Measurements from ENCODE around the gene GRIN1.
"Not testable (repeated sequence)": the region's sequence is repeated elsewhere in the genome, so short reads cannot be mapped to it uniquely, and the experiment has no call there.

The GRIN1 gene

DNA sequence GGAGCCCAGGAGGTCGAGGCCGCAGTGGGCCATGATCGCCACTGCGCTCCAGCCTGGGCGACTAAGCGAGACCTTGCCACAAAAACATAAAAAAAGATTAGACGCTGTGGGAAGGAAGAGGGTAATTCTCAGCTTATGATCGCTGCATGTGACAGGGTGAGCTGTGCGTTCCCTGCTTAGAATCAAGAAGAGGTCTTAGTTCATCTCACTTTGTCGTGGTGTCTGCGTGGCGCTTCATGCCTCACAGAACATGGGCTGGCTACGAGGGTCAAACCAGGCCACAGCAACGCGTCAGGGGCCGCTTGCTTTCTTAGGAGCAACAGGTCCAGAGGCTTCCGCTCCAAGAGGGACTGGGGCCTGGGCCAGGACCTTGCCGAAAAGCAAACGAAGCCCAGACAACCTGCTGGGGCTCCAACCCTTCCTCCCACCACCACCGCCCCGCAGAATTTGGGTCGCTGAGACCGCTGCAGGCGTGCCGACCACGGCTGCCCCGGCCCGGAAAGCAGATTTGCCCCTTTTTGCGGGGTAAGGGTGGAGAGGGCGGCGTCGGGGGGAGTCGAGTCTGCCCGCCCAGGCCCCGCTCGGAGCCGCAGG lies 10.0 kb upstream of the GRIN1 start:
- no peak for DNase-seq

DNA sequence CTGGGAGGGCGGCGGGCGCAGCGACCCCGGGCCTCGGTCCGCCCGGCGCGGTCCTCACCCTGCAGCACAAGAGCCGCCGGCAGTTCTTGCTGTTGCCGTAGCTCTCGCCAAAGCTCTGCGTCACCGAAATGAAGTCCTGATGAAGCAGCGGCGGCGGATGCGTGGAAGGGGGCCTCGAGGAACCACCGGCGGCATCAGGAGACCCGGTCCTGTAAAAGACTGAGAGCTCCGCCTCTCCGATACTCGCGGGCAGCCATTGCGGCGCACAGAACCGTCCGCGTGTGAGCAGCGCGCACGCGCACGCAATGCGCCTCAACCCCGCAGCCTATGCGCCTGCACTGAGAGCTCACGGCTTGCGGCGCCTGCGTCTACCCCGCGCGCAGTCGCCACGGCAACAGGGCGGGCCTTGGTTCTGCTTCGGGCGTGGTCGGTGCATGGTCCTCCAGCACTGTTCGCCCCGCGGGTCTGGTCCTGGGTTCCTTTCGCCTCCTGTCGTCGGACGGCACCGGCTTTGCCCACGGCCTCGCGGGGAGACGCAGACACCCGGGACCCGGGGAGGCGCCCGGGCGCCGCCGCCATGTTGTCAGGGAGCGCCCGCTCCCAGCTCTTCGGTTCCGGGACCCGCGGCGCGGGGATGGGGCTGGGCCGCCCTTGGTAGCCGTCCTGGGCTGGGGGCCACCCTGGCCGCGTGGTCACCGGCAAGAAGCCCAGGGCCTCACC lies 9.3 kb upstream of the GRIN1 start:
- peak; percentile 94 for DNase-seq

DNA sequence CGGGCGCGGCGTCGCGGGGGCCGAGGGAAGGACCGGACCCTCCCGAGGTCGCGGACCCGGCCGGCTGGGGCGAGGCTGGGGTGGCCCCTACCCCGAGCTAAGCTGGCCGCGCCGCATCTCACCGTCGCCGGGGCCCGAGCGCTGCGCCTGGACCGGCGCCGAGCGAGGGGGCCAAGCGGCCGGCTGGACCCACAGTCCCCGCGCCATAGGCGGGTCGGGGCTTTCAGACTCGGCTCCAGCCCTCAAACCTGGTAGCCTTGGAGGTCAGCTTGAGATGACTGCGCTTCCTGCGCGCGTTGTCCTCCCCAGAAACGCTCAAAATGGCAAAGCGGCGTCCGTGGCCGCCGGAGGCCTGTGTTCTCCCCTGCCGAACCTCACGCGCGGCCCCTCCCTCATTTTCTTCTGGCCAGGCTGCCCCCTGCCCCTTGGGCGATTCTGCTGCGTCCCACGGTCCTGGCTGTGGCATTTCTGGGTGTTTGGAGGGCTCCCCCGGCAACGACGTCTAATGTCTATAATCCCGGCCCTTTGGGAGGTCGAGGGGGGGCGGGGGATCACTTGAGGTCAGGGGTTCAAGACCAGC lies 8.7 kb upstream of the GRIN1 start:
- no peak for DNase-seq

DNA sequence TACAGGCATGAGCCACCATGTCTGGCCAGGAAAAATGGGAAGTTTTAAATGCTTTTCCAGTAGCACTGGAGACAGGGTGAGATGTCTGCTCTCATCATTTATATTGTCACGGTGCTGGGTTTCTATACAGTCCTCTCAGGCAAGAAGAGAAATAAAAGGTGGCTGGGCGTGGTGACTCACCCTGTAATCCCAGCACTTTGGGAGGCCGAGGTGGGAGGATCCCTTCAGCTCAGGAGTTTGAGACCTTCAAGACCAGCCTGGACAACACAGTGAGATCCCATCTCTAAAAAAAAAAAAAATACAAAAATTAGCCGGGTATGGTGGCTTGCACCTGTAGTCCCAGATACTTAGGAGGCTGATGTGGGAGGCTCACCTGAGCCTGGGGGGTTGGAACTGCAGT lies 4.8 kb upstream of the GRIN1 start:
- DNase-seq, result no peak

DNA sequence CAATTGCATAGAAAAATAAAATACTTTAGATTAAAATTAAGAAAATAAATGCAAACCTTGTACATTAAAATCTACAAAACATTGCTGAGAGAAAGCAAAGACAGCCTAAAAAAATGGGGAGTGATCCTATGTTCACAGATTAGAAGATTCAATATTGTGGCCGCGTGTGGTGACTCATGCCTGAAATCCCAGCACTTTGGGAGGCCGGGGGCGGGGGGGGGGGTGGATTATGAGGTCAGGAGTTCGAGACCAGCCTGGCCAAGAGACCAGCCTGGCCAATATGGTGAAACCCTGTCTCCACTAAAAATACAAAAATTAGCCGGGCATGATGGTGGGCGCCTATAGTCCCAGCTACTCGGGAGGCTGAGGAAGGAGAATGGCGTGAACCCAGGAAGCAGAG lies 3.8 kb upstream of the GRIN1 start:
- not testable (repeated sequence) for DNase-seq

DNA sequence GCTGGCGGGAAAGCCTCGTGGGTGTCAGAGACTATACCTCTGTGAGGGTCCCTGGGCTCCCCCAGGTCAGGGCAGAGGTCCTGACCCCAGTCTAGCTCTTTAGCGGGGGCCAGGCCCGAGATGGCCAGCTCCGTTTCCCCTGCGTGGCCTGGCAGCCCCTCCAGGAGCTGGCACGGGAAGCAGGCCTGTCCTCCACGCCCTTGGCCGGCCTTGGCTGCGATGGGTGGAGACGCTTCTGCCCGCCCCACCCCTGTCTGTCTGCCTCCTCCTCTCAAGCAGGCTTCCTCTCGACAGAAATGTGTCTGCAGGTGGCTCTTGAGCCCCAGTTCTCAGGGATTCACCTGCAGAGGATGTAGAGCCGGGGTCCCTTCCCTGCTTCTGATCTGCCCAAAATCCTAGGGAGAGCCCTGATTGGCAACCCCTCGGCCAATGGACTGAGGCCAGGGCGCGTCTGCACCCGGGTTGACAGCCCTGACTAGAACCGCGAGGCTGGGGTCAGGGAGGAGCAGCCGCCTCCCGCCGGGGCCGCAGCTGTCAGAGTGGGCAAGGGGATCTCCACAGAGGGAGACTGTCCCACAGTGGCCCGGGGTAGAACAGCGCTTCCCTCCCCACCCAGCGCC lies 2.6 kb upstream of the GRIN1 start:
- DNase-seq, result no peak

DNA sequence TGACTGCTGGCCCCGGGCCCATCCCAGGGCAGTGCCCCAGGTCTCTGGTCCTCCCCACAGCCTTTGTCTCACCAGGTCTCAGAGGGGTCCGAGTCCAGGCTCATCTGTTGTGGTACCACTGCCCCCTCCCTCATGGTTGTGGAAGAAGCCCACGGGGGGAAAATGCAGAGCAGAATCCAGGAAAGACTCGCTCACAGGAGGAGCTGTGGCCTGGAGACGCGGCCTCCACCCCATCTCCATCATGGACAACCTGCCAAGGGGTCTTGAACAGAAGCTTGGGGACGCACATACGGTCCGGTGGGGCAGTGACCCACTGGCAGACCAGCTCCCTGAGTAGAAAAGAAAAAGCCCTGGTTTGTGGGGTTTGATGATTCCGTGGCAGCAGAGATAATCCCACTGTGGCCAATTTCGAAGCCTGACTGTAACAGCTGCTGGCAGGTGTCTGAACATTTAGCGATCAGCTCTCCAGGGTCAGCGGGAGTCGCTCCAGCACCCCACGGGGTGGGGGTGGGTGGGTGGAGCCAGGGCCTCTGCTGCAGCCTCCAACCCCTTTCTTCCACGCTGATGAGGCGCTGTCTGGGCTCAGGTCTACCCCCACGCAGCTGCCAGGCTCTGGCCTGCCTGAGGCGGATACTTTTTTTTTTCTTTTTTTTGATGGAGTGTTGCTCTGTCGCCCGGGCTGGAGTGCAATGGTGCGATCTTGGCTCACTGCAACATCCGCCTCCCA lies 1.9 kb upstream of the GRIN1 start:
- DNase-seq, result no peak

DNA sequence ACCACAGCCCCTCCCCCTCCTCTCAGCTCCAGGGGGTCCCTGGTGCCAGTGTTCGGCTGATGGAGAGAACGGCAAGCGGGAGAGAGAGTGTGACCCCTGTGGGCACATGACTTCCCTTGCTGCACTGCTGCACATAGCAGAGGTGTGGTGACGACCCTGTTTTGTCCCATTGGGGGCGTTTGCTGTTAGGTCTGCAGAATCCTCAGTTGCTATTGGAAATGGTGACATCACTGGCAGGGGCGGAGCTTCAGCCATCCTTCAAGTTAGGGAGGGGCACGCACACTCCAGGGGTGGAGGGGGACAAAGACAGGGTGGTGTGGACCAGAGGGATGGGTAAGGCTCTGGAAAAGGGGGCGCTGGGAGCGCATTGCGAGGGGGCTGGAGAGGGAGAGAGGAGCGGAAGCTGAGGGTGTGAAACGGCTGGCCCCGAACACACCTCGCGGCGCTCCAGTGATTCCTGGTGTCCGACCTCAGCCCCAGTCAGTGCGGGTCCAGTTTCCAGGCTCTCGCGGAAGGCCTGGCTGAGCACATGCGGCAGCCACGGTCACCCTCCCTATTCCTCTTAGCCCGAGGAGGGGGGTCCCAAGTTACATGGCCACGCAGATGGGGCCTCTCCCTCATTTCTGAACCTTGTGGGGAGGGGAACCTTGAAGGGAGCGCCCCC lies 764 bp upstream of the GRIN1 start:
- no peak for DNase-seq

DNA sequence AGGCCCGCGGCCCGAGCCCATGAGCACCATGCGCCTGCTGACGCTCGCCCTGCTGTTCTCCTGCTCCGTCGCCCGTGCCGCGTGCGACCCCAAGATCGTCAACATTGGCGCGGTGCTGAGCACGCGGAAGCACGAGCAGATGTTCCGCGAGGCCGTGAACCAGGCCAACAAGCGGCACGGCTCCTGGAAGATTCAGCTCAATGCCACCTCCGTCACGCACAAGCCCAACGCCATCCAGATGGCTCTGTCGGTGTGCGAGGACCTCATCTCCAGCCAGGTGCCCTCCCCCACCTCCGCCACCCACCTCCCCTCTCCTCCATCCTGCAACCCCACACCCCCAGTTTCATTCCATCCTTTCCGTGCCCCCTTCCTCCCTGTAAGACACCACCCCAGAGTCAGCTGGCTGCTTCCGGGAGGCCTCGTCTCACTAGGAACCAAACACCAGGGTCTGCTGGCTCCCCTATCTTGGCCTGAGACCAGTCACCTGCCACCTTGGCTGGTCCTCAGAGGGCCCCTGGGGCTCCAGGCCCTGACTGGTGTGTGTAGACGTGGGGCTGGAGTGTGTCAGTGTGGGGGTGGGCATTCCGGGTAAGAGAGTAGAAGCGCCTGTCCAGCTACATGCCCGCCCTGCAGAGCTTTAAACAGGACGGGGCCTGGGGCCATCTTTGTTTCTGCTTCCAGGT lies 655 bp downstream of the GRIN1 start:
- DNase-seq, result no peak

DNA sequence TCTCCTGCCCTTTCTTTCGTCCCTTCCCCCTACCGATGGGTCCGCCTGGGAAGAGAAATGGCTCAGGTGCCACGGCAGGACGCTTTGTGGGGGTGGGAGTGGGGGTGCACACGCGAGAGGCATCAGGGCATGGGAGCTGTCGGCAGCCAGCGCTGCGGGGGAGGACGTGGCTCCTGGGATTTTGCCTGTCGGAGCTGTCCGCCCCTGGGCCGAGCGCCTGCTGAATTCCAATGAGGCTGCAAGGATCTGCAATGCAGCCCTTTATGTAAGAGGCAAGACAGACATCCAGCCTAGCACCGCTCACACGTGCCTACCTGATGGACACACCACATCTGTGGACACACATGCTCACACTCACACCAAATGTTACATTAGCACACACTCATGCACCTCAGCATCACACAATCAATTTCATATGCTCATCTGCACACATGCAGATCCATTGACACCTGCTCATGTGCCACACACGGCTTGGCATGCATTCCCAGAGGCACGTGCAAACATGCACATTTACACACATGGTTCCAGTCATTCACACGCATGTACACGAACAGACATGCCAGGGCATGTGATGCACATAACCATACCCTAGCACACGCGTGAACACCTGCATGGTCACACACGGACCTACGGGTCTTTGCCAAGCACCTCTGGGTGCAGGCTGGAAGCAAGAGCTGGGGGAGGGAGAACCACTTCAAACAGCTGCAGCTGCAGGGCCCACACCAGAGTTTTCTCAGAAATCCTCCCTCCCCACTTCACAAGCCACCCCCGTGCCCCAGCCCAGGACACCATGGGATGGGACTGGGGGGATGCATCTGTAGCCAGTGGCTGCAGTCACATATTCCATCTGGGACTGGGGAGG lies 1.4 kb downstream of the GRIN1 start:
- DNase-seq, result no peak

DNA sequence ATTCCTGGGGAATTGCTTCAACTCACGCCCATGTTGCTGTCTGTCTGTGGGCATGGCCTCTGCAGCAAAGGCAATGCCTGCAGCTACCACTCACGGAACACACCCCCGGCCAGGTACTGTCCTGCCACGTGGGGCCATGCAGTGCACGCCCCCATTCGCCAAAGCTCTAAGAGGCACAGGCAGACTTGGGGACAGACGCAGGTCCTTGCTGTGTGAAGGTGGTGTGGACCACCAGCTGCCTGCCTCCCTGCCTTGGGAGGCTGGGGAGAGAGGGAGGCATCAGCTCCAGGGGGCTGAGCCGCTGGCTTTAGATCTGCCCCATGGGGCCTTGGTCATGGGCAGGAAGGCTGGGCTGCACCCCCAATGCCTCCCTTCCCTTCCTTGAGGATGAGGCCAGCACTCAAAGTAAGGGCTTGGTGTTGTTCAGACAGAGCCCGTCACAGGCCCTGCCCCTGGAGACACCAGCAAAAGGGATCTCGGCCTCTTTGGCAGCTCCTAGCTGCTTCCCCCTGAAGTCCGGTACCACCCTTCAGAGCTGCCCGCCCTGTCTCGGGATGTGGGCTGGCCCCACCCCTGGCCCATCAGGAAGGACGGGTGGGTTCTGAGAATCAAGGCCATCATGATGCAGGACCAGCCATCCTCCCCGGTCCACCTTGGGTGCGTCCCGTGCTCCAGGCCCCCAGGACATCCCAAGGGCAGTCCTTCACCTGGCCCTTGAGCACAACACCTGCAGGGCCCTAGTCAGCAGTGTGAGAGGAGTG lies 2.3 kb downstream of the GRIN1 start:
- no peak for DNase-seq

DNA sequence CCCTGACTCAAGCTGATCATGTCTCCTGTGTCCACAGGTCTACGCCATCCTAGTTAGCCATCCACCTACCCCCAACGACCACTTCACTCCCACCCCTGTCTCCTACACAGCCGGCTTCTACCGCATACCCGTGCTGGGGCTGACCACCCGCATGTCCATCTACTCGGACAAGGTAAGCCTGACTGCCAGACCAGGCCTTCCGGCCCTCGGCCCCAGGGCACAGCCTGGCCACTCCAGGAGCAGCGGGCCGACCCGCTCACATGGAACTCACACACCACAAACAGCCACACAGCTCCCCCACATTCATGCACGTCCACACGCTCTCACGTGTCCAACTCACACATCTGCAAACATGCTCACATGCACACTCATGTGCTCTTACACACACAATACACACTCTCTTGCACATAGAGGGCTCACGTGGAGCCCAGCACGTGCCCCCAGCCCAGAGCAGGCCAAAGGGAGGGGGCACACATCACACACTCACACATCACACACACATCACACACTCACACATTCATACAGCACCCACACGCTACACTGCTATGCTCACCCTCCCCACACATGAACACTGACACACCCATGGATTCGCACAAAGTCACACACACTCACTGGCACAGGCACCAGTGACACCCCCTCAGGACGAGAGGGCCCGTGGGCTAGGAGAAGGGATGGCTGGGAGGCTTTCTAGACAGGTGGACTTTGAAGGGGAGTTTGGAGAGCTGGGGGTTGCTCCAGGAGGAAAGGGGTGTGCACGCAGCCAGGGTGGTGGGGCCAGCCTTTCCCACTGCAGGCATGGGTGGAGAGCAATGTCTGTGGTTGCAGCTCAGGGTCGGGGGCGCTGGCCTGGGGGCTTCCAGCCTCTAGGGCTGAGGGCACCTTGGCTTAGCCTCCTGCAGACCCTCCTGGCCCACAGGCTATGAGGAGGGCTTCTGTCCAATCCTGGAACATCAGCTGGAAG lies 3.3 kb downstream of the GRIN1 start:
- DNase-seq, result no peak

DNA sequence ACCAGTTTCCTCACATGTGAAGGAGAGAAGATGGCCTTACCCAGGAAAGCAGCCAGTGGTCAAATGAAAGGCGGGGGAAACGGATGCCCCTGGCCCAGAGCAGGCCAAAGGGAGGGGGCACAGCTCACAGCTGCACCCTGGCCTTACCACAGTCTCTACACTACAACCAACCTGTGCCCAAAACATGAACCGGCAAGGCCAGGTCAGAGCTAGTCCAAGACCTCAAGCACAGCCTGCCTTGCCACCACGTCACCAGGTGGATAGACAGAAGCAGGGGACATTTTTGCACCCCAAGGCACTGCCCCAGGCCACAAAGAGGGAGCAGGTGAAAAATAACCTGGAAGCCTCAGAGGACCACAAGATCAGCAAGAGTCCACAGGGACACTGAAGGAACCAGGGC lies 4.5 kb downstream of the GRIN1 start:
- no peak for DNase-seq

DNA sequence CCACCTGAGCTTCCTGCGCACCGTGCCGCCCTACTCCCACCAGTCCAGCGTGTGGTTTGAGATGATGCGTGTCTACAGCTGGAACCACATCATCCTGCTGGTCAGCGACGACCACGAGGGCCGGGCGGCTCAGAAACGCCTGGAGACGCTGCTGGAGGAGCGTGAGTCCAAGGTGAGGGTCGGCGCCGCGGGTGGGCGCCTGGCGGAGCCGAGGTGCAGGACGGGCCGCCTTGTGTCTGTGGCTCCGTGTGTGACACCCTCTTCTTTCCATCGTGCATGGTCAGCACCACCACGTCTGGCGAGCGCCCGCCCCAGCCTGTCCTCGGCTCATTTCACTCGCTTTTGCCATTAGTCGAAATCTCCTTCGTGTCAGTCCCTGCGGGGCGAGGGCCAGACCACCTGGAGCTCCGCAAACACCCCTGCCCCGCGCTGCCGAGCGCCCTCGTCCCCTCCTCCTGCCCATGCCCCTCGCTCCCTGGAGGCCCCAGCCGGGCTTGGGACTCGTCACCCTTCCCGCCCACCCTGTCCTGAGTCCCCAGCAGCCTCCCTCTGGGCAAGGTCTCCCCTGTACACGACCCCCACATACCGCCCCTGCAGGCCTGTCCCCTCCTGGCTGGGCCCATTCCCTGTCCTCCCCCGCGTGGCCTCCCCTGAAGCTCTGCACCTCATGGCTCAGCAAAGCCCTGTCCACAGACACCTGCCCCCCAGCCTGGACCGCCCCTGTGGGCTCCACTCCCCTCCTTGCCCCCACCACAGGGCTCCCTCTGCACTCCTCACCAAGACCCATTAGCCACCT lies 7.0 kb downstream of the GRIN1 start:
- no peak for DNase-seq

DNA sequence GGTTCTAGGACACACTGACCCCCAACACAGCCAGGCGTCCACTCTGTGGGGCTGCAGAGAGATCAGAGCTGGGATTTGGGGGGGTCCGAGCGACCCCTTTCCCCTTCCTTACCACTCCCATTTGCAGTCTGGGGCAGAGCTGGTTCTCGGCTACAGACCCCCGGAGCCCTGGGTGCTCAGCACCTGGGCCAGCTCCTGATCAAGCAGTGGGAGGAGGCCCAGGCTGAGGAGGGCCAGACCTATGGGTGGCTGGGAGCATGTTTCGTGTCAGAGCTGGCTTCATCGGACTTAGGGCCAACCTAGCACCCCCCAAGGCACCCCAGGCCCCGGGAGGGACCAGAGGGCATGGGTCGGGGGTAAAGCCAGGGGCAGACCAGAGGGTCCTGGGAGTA lies 7.6 kb downstream of the GRIN1 start:
- no peak for DNase-seq

DNA sequence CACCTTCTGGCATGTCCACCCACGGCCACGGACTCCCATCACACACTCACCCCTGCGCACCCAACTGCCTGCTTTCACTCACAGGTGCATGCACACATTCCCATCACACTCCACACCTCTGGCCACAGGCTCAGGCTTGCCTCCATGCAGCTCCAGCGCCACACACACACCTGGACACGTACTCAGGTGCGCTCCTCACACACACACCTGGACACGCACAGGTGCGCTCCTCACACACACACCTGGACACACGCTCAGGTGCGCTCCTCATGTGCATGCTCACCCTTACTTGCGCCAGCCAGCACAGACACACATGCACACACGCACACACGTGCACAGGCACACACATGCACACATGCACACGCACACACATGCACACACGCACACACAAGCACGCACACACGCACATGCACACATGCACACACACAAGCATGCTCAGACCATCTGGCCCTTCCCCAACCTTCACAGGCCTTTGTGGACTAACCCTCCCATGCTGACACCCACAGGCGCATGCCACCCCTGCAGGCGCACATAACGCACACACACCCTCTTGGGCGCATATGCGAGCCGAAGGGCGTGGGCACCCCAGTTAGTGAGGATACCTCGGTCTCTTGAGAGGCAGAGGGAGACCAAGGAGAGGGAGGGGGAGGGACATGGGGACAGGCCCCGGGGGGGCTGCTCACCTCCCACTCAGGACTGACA lies 8.3 kb downstream of the GRIN1 start:
- DNase-seq, result no peak

DNA sequence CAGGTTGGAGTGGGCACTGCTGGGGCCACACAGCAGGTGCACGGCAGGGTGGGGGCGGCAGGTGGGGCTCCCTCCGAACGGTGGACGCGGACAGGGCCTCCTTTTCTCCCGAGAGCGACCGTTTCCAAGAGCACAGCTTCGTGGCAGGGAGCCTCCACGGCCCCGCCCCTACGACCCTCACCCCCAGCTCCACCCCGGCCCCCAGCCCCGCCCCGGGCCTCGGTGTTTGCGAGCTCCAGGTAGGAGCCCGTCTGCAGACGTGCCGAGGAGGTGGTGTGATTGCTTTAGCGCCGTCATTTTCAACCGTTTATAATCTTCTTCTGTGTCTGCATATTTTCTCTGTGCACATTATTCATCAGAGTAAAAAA lies 8.8 kb downstream of the GRIN1 start:
- no peak for DNase-seq

DNA sequence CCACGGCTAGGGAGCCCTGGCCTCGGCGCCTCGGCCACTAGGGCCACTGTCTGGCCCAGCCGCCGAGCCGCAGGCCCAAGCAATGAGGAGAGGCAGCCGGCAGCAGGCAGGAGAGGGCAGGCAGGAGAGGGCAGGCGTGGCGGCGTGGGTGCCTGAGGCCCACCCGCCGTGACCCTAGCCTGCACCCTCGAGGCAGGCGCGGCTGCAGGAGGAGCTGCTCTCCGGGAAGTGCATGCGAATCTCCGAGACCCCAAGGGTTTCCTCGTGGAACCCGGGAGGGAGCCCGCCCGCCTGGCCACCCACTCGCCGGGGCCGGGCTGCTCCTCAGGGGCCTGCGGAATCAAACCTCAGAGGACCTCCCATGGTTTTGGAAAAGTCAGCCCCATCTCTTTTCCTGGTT lies 9.3 kb downstream of the GRIN1 start:
- DNase-seq, result no peak

Measured in inflammatory macrophage treated with lipopolysaccharide for 4 hours (primary cell).